ENCODE measurements around the gene NUP214.
"Not testable (repeated sequence)": the region's sequence is repeated elsewhere in the genome, so short reads cannot be mapped to it uniquely, and the experiment has no call there.

NUP214 gene

GRCh38 chr9:131167936-131168335 is 42.5 kb downstream of the NUP214 start:
- DNase-seq, result no peak

GRCh38 chr9:131169563-131170240 is 44.3 kb downstream of the NUP214 start:
- DNase-seq, result no peak

DNA sequence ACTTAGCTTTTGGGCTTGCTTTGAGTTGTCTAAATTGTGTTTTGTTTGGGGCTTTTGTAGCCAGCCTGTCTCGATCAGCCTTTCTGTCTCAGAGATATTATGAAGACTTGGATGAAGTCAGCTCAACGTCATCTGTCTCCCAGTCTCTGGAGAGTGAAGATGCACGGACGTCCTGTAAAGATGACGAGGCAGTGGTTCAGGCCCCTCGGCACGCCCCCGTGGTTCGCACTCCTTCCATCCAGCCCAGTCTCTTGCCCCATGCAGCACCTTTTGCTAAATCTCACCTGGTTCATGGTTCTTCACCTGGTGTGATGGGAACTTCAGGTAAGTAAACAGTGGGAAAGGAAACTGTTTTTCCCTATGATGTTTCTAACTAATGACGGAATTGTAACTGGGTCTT is 48.6 kb downstream of the NUP214 start:
- no peak for DNase-seq

DNA sequence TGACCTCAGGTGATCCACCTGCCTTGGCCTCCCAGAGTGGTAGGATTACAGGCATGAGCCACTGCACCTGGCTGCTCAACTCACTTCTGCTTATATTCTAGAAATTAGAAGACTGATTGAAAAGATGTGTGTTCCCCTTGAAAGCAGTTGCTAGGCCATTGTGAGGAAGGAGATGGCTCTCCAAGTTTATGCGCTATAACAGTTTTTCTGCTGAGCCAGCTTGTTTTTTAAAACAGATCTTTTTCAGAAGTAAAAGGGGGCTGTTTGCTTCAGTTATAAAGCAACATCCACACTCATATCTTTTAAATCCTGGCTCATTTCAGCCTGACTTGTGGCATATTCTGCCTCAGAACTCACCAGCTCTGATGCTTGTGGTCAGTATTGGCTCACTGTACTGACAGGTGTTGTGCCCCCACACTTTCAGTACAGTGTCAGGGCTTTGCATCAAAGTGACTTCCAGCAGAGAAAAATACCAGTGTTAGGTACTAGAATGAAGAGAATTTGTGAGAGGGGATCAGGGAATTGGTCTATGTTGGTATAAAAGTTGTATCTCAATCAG is 49.4 kb downstream of the NUP214 start:
- DNase-seq, result no peak

GRCh38 chr9:131177898-131178297 is 52.5 kb downstream of the NUP214 start:
- no peak for DNase-seq

- DNase-seq, result peak; percentile 76
Measured at GRCh38 chr9:131178382-131178781, 53.0 kb downstream of the NUP214 start.

- no peak for DNase-seq
Measured at GRCh38 chr9:131178926-131179325, 53.5 kb downstream of the NUP214 start.

DNA sequence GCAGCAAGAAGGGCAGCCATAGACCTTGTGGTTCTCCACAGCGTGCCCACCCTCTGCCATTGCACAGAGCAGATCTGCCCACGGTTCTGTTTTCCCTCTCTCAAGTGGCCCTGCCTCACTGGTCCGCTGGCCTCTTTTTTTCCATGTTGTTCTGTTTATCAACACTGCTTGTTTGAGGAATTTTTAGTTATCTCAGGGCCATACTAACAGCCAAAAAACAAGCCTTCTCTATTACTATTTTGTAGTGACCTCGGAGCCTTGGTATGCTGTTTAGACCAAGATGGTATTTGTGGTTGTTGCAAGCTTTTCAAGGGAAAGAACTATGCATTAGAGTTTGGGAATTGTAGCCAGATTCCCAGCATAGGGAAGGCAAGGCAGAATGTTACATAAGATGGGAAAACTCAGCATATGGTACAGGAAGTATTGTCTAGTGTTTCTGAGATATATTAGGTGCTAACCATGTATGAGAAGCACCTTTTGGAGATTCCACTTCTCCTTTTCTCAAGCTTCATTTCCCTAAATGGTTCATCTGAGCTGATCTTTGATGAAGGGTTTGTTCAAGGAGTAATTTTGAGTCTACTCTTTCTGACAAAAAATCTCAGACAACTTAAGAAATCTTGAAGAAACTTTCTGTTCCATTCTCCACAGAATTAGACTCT is 54.3 kb downstream of the NUP214 start:
- no peak for DNase-seq

GRCh38 chr9:131180454-131180853 is 55.1 kb downstream of the NUP214 start:
- DNase-seq, result no peak

GRCh38 chr9:131181091-131181681 is 55.8 kb downstream of the NUP214 start:
- DNase-seq, result no peak

DNA sequence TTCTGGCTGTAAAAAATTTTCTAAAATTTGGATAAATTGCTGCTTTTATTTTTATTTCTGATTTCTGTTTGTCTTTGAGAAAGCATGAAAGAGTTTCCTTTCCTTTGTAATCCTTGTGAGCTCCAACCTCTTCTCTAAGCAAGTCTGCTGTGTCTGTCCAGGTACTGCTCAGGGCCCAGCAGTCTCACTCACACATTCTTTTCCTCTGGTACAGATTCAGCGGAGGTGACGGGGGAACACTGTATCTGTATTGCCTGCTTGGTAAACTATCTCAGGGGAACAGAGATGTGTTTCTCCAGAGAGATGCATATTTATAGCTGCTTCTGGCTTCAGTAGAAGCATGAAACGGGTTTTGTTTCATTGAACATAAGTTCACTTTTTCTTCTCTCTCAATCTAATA is 60.5 kb downstream of the NUP214 start:
- DNase-seq, result no peak

- DNase-seq, result no peak
Measured at GRCh38 chr9:131186622-131187021, 61.2 kb downstream of the NUP214 start.

DNA sequence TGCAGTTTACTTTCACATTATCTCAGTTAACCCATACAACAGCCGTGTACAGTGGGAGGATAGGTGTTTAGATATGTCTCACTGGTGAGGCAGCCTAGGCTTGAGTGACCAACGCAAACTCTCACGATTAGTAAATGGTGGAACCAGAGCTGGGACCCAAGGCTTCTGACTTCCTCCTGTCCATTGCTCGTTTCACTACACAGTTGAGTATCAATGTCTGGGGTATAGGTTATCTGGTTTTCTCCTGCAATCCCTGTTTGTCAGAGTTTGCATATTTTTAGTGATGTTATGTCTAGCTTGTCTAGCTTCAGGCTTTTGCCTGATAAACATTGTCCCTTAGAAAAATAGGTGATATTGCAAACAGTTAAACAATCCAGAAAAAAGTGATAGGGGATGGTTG is 62.6 kb downstream of the NUP214 start:
- no peak for DNase-seq

GRCh38 chr9:131188976-131189375 is 63.6 kb downstream of the NUP214 start:
- DNase-seq, result no peak

DNA sequence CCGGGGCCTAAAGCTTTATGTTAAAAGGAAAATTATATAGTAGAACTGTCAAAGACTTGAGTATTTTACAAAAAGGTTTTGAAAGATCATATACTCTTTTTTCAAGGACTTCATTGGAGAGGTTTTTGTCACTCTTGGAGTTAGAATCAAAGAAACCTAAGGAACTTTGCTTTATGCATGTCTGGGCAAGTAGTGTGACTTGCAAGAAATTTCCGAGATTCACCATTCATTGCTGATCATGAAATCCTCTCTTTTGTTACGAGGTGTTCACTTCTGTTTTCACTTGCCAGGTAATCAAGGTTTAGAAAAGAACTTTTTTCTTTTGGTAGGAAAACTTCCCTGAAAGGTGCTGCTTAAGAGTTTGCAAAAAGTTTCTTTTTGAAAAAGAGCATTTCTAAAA is 64.8 kb downstream of the NUP214 start:
- DNase-seq, result no peak

DNA sequence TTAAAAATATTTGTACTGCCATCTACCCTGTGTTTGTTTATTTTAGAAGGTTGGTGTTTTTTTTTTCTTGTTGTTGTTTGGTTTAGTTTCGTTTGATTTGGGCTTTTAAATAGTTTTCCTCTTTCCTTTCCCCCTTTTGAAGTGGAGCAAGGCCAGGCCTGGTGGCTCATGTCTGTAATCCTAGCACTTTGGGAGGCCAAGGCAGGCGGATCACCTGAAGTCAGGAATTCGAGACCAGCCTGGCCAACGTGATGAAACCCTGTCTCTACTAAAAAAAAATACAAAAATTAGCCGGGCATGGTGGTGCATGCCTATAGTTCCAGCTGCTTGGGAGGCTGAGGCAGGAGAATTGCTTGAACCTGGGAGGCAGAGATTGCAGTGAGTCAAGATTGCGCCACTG is 65.6 kb downstream of the NUP214 start:
- DNase-seq, result not testable (repeated sequence)

- DNase-seq, result no peak
Measured at GRCh38 chr9:131191857-131192256, 66.5 kb downstream of the NUP214 start.

- DNase-seq, result no peak
Measured at GRCh38 chr9:131193051-131193450, 67.7 kb downstream of the NUP214 start.

- DNase-seq, result no peak
Measured at GRCh38 chr9:131194762-131195161, 69.4 kb downstream of the NUP214 start.

- no peak for DNase-seq
Measured at GRCh38 chr9:131197160-131197911, 72.0 kb downstream of the NUP214 start.

DNA sequence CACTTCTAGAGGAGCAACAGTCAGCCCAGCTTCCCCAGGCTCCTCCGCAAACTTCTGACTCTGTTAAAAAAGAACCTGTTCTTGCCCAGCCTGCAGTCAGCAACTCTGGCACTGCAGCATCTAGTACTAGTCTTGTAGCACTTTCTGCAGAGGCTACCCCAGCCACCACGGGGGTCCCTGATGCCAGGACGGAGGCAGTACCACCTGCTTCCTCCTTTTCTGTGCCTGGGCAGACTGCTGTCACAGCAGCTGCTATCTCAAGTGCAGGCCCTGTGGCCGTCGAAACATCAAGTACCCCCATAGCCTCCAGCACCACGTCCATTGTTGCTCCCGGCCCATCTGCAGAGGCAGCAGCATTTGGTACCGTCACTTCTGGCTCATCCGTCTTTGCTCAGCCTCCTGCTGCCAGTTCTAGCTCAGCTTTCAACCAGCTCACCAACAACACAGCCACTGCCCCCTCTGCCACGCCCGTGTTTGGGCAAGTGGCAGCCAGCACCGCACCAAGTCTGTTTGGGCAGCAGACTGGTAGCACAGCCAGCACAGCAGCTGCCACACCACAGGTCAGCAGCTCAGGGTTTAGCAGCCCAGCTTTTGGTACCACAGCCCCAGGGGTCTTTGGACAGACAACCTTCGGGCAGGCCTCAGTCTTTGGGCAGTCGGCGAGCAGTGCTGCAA is 72.8 kb downstream of the NUP214 start:
- DNase-seq, result no peak

DNA sequence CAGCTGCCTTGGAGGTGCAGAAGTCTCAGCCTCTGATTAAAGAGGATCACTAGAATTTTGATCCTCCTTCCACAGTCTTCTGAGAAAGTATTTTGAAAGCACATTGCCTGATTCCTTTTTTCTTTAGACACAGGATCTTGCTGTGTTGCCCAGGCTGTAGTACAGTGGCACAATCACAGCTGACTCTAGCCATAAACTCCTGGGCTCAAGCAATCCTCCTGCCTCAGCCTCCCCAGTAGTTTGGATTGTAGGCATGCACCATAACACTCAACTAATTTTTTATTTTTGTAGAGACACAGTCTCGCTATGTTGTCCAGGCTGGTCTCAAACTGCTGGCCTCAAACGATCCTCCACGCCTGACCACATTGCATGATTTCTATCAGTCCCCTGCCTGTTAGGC is 76.5 kb downstream of the NUP214 start:
- no peak for DNase-seq

Measured in CD4-positive, alpha-beta T cell treated with Interleukin-15 for 1 hour (primary cell).